HG02759 (cell line): ENCODE data around the gene PRM2.
A peak's percentile ranks its signal among the peaks of the same experiment; 100 is the strongest.
"Not testable (repeated sequence)": the region's sequence is repeated elsewhere in the genome, so short reads cannot be mapped to it uniquely, and the experiment has no call there.

Experiments used
- ATAC-seq: cut with Tn5 transposase; IDR thresholded peaks from one replicate; pipeline ENCODE4 v1.9.1; 2021; ENCODE audit warnings: mild to moderate bottlenecking, moderate library complexity; ENCODE audit not compliant: unreplicated experiment

PRM2 gene

GRCh38 chr16:11307639-11308492, 31.6 kb upstream of the PRM2 start:
- no peak for ATAC-seq

DNA sequence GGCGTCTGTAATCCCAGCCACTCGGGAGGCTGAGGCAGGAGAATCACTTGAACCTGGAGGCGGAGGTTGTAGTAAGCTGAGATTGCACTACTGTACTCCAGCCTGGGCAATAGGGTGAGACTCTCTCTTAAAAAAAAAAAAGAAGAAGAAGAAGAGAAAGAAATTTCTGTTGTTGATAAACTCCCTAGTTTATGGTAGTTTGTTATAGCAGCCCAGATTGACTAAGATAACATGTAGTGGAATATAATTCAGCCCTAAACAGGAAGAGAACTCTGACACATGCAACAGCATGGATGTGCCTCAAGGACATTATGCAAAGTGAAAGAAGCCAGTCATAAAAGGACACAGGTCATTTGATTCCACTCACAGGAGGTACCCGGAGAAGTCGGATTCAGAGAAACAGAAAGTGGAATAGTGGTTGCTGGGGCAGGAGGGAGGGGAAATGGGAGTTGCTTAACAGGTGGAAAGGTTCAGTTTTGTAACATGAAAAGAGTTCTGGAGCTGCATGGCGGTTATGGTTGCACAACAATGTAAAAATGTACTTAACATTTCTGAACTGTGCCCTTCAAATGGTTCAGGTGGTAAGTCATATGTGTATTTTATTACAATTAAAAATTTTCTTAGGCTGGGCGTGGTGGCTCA, 30.8 kb upstream of the PRM2 start:
- no peak for ATAC-seq

GRCh38 chr16:11306381-11306780, 30.1 kb upstream of the PRM2 start:
- no peak for ATAC-seq

DNA sequence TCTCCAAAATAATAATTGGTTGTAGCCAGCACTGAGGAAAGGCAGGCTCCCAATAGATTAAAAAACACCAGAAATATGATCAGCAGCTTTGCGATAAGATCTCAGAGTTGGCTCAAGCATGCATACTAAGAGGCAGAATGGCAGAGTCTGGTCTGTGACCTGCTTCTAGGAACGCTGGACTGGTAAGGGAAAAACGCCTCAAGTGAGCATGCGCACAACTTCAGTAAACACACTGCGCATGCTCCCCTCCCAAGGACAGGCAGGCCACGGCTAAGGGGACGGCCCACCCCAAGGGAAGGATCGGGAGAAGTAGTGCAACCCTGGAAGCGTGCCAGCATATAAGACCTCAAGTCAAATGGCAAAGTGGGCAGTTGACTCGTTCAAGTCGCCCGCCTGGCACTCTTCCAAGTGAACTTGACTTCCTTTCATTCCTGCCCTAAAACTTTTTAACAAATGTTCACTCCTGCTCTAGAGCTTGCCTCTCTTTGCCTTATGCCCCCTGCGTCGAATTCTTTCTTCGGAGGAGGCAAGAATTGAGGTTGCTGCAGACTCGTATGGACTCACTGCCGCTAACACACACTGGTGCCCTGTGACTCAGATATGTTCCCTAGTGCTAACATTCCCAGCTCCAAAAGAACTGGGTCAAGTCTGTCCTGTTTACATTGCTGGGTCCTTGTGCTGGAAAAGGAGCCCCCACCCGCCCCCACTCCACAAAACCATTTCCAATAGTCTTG, 27.3 kb upstream of the PRM2 start:
- ATAC-seq, result no peak

- ATAC-seq, result no peak
These were observed 26.7 kb upstream of the PRM2 start for GRCh38 chr16:11302977-11303376.

- ATAC-seq, result no peak
These were observed 25.6 kb upstream of the PRM2 start for GRCh38 chr16:11301645-11302501.

DNA sequence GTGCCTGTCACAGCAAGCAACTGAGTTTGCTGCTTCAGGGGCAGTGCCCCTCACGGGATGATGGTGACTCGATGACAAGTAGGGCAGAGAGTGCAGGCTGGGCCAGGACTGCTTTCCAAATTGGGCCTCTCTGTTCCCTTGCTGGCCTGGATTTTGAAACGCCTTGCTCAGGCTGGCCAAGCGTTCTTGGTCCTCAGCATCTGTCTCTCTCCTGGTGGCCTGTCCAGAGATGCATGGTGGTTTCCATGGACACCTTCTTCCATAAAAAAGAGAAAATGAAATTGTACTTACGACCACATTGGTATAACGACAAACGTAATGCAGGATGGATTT, 24.2 kb upstream of the PRM2 start:
- ATAC-seq, result no peak

DNA sequence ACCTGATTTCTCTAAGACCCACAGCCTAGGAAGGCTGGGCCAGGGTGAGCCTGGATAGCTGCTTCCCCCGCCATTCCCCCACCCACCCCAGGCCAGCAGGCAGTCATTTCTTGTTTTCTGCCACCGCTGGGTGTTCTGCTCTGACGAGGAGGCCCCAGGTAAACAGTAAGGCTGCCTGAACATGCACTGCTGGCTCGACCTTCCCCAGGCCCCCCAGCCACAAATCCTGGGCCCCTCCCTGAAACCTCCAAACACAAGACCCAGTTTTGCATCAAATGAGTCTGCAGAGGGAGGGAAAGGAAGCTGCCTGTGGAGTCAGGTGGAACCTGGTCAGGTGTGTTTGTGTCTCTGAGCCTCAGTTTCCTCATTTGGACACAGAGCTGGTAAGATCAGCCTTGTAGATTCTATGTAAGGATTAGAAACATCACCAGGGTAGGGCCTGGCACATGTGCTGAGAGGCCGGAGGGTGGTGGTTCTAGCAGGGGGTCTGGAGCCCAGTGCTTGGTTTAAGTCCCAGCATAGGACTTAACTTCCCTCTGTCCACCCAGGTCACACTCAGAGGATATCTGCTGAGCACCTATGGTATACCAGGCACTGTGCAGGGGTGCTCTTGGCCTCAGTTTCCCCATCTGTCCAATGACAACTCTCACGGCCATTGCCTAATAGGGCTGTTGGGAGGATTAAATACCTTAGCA, 23.7 kb upstream of the PRM2 start:
- ATAC-seq, result no peak

DNA sequence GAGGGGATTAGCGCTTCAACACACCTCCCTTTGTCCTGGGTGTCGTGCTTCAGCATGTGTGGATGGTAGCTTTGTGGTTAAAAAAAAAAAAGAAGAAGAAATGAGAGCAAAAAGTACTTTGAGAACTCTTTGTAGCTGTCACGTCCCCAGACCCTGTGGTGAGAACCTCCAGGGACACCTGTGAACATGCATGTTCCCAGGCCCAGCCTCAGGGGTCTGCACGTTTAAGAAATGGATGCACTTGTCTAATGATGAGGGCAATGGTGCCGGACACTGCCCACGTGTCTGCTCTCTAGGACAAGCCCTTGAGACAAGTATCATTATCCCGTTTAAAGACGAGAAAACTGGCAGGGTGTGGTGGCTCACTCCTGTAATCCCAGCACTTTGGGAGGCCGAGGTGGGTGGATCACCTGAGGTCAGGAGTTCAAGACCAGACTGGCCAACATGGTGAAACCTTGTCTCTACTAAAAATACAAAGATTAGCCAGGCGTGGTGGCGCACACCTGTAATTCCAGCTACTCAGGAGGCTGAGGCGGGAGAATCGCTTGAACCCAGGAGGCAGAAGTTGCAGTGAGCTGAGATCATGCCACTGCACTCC, 22.8 kb upstream of the PRM2 start:
- ATAC-seq, result not testable (repeated sequence)

DNA sequence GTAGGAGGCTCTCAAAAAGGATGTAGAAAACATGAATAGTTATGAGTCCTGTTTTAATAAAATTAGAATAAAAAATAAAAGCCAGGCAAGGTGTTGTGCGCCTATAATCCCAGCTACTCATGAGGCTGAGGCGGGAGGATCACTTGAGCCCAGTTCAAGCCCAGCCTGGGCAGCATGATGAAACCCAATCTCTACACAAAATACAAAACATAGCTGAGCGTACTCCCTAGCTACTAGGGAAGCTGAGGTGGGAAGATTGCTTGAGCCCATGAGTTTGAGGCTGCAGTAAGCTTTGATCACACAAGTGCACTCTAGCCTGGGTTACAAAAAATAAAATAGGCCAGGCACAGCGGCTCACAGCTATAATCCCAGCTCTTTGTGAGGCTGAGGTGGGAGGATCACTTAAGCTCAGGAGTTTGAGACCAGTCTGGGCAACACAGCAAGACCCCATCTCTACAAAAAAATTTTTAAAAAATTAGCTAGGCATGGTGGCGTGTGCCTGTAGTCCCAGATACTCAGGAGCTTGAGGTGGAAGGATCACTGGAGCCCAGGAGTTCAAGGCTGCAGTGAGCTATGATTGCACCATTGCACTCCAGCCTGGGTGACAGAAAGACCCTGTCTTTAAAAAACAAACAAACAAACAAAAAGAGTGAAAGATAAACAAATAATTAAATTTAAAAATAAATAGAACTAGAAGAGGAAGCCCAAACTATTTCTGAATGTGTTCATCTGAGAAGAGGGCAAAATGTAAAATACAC, 22.0 kb upstream of the PRM2 start:
- ATAC-seq, result no peak

DNA sequence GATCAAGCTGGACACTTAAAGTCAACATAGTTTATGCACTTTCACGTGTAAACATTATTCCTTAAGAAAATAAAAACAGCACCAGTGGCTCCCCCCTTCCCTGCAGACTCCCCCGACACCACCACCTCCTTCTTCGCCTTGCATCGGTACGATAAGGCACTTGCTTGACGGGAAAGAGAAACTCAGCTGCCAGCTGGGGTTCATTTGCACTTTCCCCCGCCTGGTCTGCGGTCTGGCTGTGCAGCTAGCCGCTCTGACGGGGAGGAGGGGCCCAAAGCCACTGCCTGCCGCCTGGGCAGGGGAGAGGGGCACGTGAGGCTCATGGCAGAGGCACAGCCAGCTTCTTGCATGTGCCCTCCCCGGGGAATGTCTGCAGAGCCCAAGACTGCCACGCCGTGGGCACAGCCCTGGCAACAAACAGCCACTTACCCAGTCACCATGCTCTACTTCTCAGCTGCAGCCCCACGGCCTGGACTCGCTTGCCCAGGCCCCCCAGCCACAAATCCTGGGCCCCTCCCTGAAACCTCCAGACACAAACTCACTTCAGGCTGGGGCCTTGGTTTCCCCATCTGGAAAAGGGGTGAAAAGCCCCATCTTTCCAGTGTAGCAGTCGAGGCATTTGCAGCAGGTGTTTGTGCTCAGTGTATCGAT, 21.3 kb upstream of the PRM2 start:
- ATAC-seq, result peak; percentile 91

- peak; percentile 13 for ATAC-seq
These were observed 20.6 kb upstream of the PRM2 start for GRCh38 chr16:11296706-11297491.

DNA sequence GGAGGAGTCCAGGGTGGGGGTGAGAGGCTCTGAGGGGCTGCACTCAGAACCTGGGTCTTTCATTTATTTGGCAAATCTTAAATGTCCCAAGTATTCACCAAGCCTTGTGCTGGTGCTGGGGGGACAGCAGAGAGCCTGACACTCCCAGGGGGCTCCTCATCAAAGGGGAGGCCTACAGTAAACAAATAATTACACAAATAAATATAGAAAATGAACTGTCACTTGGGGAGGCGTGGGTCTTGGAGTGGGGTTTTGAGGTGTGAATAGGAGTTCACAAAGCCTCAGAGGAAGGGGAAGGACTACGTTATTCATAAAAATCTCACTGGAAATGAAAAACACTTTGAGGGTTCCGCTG, 20.0 kb upstream of the PRM2 start:
- ATAC-seq, result no peak

GRCh38 chr16:11295672-11296071, 19.4 kb upstream of the PRM2 start:
- ATAC-seq, result no peak

DNA sequence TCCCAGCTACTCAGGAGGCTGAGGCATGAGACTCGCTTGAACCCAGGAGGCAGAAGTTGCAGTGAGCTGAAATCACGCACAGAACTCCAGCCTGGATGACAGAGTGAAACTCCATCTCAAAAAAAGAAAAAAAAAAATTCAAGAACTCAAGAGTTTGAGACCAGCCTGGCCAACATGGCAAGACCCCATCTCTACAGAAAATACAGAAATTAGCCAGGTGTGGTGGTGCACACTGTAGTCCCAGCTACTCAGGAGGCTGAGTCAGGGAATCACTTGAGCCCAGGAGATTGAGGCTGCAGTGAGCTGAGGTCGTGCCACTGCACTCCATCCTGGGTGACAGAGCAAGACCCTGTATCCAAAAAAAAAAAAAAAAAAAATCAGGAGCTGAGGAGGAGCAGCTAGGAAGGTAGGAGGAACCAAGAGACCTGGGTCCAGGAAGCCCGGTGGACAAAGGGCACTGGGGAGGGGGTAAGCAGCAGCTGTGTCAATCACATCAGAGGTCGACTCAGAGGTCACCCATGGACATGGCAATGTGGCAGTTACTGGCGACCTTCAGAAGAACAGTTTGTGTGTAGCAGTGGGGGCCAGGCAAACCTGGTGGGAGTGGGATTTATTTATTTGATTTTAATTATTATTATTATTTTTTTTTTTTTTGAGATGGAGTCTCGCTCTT, 15.9 kb upstream of the PRM2 start:
- no peak for ATAC-seq

- no peak for ATAC-seq
These were observed 14.9 kb upstream of the PRM2 start for GRCh38 chr16:11291091-11291703.
